HG03342 (cell line): ENCODE data around the gene SULT1C2.
"Not testable (repeated sequence)": the region's sequence is repeated elsewhere in the genome, so short reads cannot be mapped to it uniquely, and the experiment has no call there.

ENCODE experiments used
- ATAC-seq: cut with Tn5 transposase; IDR thresholded peaks from one replicate; pipeline ENCODE4 v1.9.1; 2021; ENCODE audit warnings: mild to moderate bottlenecking, moderate library complexity; ENCODE audit not compliant: unreplicated experiment

Gene SULT1C2

GRCh38 chr2:108348816-108349570 lies 60.3 kb downstream of the SULT1C2 start:
- ATAC-seq: no peak

GRCh38 chr2:108349571-108349928 lies 60.9 kb downstream of the SULT1C2 start:
- no peak for ATAC-seq

- ATAC-seq: no peak
Observed at GRCh38 chr2:108351889-108352288, 63.2 kb downstream of the SULT1C2 start.

- ATAC-seq: no peak
Observed at GRCh38 chr2:108354136-108354535, 65.4 kb downstream of the SULT1C2 start.

GRCh38 chr2:108355906-108356734 lies 67.4 kb downstream of the SULT1C2 start:
- ATAC-seq: no peak

GRCh38 chr2:108359336-108359735 lies 70.6 kb downstream of the SULT1C2 start:
- ATAC-seq: not testable (repeated sequence)
